Lower leg skin (tissue), 3 donors: ENCODE measurements around the gene SEMA3B.

Experiments
- POLR2A ChIP-seq, 2 donors: fragments of 450-650 bp; IDR thresholded peaks; one replicate each; pipeline ENCODE4 v1.6.1; 2016 to 2017; ENCODE audit warnings: antibody characterized with exemption in 2 of 2, mild to moderate bottlenecking in 1 of 2, moderate library complexity in 1 of 2
- TF ChIP-seq, protein P1 (sequence below), 3 donors: fragments of 450-650 bp; IDR thresholded peaks; one replicate each; pipeline ENCODE4 v1.5.1; 2016; ENCODE audit warnings: antibody characterized with exemption in 3 of 3, mild to moderate bottlenecking in 3 of 3, moderate library complexity in 2 of 3

DNA sequence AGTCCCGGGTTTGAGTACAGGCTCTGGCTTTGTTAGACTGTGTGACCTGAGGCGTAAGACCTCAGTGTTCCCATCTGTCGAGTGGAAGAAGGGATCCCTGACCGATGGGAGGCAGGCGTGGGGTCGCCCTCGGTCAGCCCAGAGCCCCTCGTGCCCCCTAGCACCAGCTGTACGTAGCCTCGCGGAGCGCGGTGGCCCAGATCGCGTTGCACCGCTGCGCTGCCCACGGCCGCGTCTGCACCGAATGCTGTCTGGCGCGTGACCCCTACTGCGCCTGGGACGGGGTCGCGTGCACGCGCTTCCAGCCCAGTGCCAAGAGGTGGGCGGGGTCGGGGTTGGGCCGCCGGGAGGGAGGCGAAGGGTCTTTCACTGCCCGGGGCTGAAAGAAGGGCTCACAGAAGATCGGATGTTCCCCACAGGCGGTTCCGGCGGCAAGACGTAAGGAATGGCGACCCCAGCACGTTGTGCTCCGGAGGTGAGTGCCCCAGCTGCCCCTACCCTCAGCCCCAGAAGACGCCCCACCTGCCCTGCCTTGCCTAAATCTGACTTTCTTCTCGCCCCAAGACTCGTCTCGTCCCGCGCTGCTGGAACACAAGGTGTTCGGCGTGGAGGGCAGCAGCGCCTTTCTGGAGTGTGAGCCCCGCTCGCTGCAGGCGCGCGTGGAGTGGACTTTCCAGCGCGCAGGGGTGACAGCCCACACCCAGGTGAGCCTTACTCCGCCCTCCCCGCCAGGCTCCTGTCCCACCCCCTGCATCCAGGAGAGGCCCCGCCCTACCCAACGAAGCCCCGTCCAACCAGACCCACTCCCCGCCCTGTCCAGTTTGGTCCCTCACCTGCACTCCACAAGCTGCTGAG lies 6.4 kb downstream of the SEMA3B start:
- no peak for TF ChIP-seq POLR2A (IDR thresholded peaks at IDR 0.05)
- TF ChIP-seq, protein P1, sequence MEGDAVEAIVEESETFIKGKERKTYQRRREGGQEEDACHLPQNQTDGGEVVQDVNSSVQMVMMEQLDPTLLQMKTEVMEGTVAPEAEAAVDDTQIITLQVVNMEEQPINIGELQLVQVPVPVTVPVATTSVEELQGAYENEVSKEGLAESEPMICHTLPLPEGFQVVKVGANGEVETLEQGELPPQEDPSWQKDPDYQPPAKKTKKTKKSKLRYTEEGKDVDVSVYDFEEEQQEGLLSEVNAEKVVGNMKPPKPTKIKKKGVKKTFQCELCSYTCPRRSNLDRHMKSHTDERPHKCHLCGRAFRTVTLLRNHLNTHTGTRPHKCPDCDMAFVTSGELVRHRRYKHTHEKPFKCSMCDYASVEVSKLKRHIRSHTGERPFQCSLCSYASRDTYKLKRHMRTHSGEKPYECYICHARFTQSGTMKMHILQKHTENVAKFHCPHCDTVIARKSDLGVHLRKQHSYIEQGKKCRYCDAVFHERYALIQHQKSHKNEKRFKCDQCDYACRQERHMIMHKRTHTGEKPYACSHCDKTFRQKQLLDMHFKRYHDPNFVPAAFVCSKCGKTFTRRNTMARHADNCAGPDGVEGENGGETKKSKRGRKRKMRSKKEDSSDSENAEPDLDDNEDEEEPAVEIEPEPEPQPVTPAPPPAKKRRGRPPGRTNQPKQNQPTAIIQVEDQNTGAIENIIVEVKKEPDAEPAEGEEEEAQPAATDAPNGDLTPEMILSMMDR (IDR thresholded peaks at IDR 0.05), result no peak
